NCI-H2171 treated with DMSO at 0.1 percent for 48 hours (cell line): Measurements from ENCODE around the gene RNF20.
"Not testable (repeated sequence)": the region's sequence is repeated elsewhere in the genome, so short reads cannot be mapped to it uniquely, and the experiment has no call there.

Source experiments
- DNase-seq: peaks from one replicate; lab custom pipeline; 2025; lab: John Stamatoyannopoulos, UW

Gene RNF20

GRCh38 chr9:101587332-101588043 is 53.8 kb downstream of the RNF20 start:
- DNase-seq, result no peak

GRCh38 chr9:101590074-101590473 is 56.4 kb downstream of the RNF20 start:
- not testable (repeated sequence) for DNase-seq

GRCh38 chr9:101590901-101591300 is 57.2 kb downstream of the RNF20 start:
- DNase-seq, result peak; percentile 88

DNA sequence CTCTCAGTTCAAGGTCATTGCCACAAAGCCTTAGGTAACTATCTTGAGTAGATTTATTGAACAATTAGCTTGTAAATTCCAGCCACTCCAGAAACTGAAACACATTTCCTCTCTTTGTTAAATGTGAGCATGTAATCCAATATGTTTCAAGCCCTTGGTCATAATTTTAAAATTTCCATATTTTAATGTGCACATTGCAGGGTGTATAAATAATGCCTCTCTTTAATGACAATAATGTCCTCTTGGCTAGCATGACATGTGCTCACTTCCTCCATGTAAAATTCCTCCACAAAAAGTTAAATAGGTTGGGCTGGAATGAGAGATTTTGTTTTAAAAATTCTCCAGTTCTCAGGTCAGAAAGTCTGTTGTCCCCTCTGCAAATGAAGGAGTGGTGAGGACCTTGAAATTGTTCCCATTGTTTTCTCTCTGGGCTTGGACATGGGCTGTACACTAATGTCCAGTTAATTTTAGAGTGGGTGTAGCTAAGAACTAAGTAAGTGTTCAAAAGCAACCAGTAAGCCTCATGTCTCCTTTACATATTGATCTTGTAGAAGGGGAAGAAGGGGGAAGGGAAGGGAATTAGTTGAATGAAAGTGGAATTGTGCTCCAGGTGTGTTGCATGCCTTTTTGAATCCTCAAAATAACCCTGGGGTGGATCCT is 58.3 kb downstream of the RNF20 start:
- DNase-seq, result no peak

- DNase-seq, result no peak
Measured at GRCh38 chr9:101592788-101593187, 59.1 kb downstream of the RNF20 start.

DNA sequence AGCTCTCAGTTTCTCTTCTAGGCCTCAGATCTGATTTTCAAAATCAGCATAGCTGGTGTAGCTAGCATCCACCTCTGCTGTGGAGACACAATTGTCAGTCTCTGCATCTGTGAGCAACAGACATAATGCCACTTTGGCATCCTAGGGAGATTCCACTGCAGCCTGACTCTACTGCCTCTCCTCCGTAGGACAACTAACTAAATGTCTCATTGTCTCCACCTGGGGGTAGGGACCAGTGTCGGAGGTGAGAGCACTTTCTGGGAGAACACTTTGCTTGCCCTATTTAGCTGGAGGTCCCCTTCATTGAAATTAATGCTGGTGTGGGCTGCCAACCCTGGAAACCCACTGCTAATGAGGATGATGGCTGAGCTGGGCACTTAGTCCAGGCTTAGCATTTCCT is 59.7 kb downstream of the RNF20 start:
- no peak for DNase-seq

- no peak for DNase-seq
Measured at GRCh38 chr9:101594796-101595195, 61.1 kb downstream of the RNF20 start, which contains the start of gene PPP3R2. Gene PPP3R2, minus strand, starts transcription at chr9:101594969. Its CDS starts 48 bp downstream, at chr9:101594921.

GRCh38 chr9:101601904-101602765 is 68.5 kb downstream of the RNF20 start:
- peak; percentile 82 for DNase-seq

GRCh38 chr9:101604296-101604695 is 70.6 kb downstream of the RNF20 start:
- no peak for DNase-seq

GRCh38 chr9:101605547-101605946 is 71.9 kb downstream of the RNF20 start:
- DNase-seq, result no peak
